Upper lobe of left lung (tissue), 4 donors: Measurements from ENCODE around the gene TARS3.

Experiments
- EP300 ChIP-seq, 4 donors: sonication (generic); formaldehyde crosslinking; IDR thresholded peaks; one replicate each; pipeline ENCODE4 v1.5.1; 2017; ENCODE audit warnings: antibody characterized with exemption in 4 of 4, control low read depth in 2 of 4
- POLR2A ChIP-seq, 4 donors: fragments of 450-650 bp; IDR thresholded peaks; one replicate each; pipeline ENCODE4 v1.5.1; 2016 to 2017; ENCODE audit warnings: antibody characterized with exemption in 4 of 4, mild to moderate bottlenecking in 2 of 4
- TF ChIP-seq, protein P1 (sequence below), 6 experiments: fragments of 450-650 bp in 4 of 6; fragments of 200-600 bp in 2 of 6; sonication (generic) in 2 of 6; IDR thresholded peaks; one replicate each; pipeline ENCODE4 v1.5.1; 2016 to 2019; ENCODE audit warnings: antibody characterized with exemption in 6 of 6

DNA sequence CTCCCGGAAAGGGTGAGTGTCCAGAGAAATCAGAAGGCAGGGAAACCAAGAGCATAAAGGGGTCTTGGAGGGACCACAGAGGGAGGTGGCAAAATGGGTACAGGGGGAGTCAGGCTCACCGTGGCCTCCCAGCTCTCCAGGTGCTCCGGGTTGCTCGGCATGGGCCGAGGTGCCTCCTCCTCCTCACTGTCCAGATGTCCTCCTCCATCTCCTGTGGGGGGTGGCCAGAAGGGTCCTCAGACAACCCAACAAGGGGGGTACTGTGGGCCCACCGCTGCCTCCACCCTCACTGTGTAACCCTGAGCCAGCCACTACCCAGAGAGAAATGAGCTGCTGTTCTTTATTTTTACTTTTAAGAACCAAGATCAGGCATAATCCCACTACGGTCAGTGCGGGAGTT is 48.6 kb upstream of the TARS3 start:
- TF ChIP-seq, protein P1, sequence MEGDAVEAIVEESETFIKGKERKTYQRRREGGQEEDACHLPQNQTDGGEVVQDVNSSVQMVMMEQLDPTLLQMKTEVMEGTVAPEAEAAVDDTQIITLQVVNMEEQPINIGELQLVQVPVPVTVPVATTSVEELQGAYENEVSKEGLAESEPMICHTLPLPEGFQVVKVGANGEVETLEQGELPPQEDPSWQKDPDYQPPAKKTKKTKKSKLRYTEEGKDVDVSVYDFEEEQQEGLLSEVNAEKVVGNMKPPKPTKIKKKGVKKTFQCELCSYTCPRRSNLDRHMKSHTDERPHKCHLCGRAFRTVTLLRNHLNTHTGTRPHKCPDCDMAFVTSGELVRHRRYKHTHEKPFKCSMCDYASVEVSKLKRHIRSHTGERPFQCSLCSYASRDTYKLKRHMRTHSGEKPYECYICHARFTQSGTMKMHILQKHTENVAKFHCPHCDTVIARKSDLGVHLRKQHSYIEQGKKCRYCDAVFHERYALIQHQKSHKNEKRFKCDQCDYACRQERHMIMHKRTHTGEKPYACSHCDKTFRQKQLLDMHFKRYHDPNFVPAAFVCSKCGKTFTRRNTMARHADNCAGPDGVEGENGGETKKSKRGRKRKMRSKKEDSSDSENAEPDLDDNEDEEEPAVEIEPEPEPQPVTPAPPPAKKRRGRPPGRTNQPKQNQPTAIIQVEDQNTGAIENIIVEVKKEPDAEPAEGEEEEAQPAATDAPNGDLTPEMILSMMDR (IDR thresholded peaks at IDR 0.05) = no peak
- TF ChIP-seq POLR2A (IDR thresholded peaks at IDR 0.05) (no peak), EP300 (IDR thresholded peaks at IDR 0.05) (no peak)
